GM18505 (cell line): ENCODE measurements around the gene CCDC68.

ENCODE experiments used
- ATAC-seq: cut with Tn5 transposase; IDR thresholded peaks from one replicate; pipeline ENCODE4 v1.9.1; 2021; ENCODE audit not compliant: unreplicated experiment
- POLR2A ChIP-seq: IDR thresholded peaks from 4 replicates; pipeline ENCODE4 v1.6.1; 2011; ENCODE audit warnings: borderline replicate concordance; ENCODE audit not compliant: insufficient read depth, insufficient read length; ENCODE audit errors: extremely low read depth

The CCDC68 gene

DNA sequence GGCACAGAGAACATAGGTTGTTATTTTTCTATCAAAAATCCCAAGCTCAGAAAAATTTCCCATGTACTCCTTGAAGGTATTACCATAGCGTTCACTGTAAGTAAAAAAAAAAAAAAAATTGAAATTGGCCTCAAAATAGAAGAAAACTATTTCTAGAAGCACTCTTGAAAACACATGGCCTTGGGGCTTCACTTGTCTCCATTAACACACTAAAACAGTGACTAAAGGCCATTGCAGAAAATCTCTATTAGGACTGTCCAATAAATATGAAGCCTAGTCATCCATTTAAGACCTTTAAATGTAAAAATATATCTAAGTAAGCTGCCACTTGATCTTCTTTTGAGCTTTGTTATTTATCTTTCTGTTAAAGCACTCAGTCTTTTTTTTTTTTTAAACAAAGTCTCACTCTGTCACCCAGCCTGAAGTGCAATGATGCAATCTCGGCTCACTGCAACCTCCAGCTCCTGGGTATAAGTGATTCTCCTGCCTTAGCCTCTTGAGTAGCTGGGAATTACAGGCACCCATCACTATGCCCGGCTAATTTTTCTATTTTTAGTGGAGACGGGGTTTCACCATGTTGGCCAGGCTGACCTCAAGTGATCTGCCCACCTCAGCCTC is 35.8 kb downstream of the CCDC68 start:
- no peak for ATAC-seq
- no peak for TF ChIP-seq POLR2A

DNA sequence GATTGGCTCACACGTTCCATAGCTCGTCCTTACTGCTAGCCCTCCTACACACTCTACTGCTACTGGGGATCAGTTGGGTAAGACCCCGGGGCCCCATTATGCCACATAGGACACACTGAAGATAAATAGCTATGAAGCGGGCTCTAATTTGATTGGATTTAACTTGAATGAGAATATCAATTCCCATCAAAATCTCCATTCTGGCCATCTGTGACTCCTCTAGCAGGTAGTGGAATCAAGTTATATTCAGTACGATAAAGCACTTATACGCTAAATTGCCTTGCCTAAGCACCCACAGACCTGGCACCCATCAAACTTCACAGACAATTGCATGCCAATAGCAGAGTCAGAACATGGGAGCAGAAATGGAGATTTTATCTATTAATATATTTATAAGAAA is 39.8 kb downstream of the CCDC68 start:
- no peak for TF ChIP-seq POLR2A
- ATAC-seq = no peak

DNA sequence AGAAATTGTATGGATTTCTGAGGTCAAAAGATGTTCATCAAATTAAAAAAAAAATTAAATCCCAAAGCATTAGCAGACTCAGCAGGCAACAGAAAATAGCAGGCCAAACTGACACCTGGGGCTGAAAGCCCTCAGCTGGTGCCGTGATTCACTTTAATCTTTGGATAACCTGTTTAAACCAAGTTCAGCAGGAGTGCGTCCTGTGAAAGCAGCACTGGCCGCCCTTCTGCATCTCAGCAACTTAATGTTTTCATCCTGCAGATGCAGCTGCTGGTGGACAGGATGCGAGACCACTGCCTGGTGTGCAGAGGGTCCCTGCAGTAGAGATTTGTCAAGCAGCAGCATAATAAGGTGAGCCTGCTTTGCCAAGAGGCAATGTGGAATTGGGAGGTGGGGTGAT is 41.2 kb downstream of the CCDC68 start:
- no peak for TF ChIP-seq POLR2A
- no peak for ATAC-seq

DNA sequence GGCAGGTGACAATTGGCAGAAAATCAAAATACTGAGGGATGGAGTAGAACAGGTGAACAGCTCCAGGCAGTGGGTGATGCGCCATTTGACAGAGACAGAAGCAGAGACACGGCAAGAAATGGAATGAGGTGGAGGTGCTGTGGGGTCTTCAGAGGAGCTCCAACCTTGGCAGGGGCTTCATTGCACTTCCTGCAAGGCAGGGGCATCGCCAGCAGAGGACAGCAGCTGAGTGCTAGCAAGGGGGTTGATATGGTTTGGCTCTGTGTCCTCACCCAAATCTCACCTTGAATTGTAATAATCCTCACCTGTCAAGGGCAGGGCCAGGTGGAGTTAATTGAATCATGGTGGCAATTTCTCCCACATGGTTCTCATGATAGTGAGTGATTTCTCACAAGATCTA is 42.8 kb downstream of the CCDC68 start:
- no peak for TF ChIP-seq POLR2A
- ATAC-seq = no peak

DNA sequence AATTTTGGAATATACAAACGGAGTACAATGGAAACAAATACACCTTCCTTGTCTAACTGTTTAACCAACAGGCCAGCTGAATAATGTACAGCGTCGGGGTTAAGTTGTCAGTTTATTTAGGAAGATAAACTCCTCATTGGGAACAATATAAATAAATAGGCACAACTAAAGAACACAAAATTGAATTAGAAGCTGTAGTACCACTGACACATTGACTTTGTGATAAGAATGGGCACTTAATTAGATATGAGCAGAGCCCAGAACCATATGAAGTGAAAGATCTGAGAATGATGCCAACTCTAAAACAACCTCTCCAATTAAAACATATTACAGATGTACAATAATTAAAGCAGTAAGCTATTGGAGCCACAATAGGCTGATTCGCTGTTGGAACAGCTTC is 44.4 kb downstream of the CCDC68 start:
- TF ChIP-seq POLR2A = no peak
- no peak for ATAC-seq

DNA sequence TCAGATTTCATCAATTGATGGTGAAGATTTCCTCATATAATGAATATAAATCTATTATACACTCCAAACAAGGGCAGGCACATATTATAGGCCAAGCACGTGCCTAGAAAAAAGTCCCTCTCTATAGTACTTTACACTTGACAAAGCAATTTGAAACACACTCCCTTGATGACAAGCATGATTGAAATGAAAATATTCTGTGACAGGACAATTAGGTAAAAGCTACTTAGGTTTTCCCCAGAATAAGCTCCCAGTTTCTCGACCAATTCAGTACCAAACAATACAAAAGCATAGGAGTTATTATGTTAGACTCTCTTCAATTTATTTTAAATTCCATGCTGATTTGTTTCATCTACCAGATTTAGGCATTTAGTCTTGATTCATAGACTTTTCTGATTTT is 47.7 kb downstream of the CCDC68 start:
- TF ChIP-seq POLR2A = no peak
- ATAC-seq = no peak

DNA sequence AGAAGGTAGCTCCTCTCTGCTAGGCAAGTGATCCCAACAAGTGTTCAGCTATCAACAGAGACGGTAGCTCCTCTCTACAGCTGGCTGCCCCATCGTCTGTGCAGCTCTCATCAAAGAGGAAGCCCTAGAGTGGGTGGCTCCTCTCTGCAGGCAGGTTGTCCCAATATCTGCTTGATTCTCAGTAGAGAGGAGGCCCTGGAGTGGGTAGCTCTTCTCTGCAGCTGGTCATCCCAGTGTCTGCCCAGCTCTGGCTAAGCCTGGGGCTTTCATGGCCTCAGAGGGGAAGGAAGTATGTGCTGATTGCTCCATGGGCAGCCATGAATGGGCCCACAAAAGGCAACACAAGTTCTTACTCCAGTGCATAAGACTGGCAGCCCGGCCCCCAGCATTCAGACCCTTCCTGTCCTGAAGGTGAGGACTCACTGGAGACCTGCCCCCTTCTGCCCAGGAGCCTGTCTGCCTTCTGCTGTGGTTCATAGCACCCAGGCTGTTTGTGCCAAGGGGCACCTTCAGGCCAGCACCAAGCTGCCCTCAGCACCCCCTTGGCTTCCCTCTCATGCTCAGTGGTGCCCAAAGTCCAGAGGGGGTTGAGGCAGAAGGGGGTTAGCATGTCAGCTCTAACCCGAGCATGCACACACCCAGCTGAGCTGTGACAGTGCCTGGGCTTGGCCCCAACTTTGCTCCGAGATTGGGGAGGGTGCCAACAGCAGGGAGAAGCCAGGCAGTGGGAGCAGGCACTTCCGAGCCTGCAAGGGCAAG is 48.9 kb downstream of the CCDC68 start:
- ATAC-seq = no peak
- no peak for TF ChIP-seq POLR2A

DNA sequence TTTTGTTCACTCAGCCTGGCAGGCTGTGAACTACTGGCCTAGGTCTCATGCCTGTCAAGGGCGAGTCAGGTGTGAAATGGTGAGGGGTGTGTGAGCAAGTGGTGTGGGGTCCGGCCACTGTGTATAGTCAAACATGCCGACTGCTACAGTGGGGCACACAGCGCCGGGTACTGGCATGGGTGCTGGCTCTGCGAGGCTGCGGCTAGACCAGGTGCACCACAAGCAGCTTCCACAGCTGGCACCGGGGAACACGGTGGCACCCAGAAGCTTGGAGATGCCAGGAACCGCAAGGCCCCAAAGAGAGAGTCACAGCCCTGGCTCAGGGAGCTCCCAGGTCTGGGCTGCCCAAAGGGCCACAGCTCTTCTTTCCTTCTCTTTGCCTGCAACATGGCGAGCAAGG is 49.7 kb downstream of the CCDC68 start:
- TF ChIP-seq POLR2A = no peak
- no peak for ATAC-seq

DNA sequence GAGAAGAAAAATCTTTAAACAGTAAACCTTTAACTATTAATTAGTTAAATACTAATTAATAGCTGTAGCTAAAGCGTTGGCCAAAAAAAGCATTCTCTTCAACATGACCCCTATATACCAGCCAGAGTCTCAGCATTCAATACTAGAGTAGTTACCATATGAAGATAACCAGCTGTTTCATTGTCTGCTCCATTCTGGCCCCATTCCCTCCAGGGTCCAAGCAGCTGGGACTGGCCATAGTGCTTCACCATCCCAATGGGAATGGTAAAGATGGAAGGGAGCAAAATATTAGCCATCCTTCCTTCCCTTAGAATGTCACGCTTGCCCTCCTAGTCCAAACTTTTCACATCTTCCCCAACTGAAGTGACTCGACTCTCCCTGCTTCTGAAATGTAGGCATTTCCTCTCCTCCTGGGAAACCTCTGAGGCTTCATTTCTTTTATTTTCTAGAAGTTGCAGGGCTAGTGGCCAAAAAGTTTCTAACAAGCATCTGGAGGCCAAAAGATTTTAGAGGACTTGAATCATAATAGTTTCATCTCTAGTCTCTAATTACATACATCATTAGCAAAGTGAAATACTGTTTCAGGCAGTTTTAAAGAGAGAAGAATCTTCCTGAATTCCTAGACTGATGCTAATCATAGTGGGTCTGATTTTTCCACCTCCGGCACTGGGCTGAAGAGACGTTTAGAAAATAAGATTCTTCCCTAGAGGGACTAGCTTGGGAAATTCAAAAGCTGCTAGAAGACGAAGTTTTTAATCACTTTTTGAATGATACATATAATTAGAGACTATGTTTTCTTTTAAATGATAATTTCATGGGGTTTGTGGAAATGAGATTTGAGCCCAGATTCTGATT is 52.7 kb downstream of the CCDC68 start:
- TF ChIP-seq POLR2A = no peak
- ATAC-seq = no peak

DNA sequence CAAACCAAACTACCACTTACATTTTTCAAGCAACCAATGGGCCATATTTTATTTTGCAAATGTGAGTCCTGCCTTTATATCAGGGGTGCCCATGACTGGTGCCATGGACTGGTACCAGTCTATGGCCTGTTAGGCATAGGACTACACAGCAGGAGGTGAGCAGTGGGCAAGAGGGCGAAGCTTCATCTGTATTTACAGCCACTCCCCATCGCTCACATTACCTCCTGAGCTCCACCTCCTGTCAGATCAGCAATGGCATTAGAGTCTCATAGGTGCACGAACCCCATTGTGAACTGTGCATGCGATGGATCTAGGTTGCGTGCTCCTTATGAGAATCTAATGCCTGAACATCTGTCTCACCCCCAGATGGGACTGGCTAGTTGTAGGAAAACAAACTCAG is 53.6 kb downstream of the CCDC68 start:
- ATAC-seq = no peak
- TF ChIP-seq POLR2A = no peak

DNA sequence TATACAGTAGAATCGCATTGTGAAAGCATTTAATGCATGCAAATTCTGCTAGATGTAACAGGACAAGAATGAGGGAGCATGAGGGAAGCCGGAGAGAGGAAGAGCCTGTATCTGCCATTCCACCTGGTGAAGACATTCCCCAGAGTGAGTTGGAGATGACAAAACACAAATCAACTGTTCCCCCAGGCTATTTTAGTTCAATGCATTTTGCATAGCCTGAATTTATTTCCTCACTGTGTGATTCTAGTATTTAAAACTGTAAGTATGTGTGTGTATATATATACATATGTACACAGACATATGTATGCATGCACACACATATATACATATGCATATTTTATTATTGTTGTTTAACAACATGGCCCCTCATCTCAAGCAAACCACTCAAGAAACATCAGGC is 54.7 kb downstream of the CCDC68 start:
- no peak for ATAC-seq
- no peak for TF ChIP-seq POLR2A

DNA sequence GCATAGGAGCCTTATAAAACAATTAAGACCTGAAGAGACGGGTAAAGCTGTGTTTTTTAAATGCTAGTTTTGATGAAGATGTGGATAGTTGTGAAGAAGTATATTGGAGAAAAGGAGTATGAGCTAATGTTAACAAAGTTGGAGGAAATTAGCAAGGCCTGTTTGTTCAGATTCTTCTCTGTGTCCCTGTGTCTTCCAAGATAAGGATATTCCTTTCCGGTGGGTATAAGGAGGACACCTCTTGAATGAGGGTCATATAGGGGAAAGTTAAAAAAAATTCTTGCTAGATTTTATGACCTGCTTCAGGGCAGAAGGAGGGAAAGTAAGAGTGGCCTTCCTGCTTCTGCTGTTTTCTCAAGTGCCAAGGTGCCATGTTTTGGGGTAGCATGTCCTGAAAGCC is 59.0 kb downstream of the CCDC68 start:
- no peak for TF ChIP-seq POLR2A
- ATAC-seq = no peak

DNA sequence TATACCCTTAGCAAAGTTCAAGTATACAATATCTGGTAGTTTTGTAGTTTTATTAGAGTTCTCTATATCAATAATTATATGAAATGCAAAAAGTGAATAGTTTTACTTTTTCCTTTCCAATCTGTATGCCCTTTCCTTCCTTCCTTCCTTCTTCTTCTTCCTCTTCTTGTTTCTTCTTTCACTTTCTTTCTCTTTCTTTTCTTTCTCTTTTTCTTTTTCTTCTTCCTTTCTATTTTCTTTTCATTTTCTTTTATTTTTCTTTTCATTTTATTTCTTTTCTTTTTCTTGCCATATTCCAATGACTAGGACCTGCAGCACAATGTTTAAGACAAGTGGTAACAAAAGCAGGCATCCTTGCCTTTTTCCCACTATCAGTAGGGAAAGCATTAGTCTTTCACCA is 59.8 kb downstream of the CCDC68 start:
- TF ChIP-seq POLR2A = no peak
- no peak for ATAC-seq

DNA sequence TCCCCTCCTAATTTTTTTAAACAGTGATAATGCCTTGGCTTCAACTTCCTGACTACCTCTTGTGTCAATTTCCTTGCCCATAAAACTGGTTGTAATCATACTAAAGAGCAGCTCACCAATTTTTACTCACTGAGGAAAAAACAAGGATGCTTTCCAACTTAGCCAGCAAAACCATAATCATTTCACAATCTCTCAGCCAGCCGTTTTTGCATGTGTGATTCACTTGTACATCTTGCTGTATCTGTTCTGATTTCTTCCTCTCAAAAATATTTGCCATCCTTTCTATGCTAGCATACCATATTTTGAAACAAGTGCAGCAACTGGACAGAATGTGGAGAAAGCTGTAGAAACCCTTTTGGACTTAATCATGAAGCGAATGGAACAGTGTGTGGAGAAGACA is 70.3 kb downstream of the CCDC68 start:
- TF ChIP-seq POLR2A = no peak
- no peak for ATAC-seq

DNA sequence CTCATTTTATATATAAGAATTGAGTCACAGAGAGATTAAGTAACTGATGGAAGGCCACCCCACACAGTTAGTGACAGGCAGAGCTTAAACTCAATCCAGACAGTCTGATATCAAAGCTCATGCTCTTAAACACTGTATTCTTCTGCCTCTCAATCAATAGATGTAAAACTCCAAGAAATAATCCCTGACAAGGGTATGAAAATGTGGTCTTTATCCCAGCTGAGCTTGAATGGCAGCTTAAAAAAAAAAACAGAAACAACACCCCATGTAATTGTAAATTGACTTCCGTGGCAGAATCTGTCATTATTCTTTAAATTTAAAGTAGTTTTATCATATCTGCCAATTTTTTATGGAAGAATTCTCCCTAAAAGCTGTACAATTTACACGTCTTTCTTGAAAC is 70.9 kb downstream of the CCDC68 start:
- no peak for TF ChIP-seq POLR2A
- ATAC-seq = no peak
